CD1c-positive myeloid dendritic cell (primary cell): ENCODE measurements around the gene CAMTA1.

Experiments used
- DNase-seq: peaks from one replicate; pipeline ENCODE4 v3.0.0-alpha.2; 2016; ENCODE audit errors: extremely low spot score

CAMTA1 gene

DNA sequence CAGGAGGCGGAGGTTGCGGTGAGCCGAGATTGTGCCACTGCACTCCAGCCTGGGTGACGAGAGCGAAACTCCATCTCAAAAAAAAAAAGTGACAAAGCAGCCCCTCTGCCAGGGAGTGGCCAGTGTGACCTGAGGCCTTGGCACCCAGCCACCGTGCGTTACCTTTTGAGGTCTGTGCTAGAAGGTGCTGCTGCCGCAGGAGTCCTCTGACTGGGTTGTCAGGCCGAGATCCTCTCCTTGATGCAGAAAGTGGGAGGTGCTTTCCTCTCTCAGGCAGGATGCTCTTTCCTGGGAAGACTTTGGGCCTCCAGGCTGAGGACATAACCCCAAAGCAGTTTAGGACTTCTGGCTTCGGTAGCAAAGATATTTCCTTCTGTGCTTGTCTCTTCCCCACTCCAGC lies 705.3 kb downstream of the CAMTA1 start:
- no peak for DNase-seq

DNA sequence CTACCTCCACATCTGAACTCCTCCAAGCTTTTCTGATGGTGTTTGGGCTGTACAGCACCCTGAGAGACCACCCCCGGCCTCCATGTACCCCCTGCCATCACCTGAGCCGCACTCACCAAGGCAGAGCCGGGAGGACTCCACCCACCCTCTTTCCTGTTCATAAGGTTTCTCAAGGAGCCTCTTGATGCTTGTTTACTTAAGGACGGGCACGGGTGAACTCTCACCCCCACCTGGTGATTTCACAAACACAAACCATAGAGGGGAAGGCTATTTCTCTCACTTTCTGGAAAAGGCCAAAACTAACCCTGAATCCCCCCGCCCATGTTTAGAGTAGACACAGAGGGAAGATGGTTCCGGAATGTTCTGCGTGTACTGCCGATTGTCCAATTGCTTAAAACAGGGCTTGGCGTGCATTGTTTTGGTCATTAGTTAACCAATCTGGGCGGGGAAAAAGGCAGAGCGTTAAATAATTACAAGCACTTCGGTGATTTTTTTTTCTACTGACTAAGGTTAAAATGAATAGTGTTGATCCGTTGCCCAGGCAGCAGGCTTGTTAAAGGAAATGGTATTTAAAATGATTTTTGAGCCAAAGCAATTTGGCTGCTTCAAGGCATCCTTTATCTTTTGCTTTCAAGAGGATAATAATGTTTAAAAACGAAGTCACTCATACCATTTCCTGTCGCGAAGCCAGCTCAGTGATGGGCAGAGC lies 706.0 kb downstream of the CAMTA1 start:
- no peak for DNase-seq

DNA sequence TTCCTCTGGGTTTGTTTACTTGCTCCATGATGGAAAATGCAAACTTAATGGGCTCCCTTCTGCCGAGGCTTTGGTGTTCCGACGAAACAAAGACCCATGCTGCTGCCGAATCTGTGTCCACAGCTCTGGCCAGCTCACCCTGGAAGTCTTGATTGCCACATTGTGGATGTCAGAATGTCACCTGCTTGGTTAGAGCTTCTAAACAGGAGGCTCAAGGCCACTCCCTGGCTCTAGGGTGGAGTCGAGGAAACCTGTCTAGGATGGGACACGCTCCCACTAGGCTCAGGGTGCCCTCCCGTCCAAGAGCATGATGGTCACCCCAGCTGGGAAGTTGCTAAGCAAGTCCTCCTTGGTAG lies 706.5 kb downstream of the CAMTA1 start:
- DNase-seq = no peak

GRCh38 chr1:7493711-7494454 lies 708.6 kb downstream of the CAMTA1 start:
- DNase-seq = no peak

DNA sequence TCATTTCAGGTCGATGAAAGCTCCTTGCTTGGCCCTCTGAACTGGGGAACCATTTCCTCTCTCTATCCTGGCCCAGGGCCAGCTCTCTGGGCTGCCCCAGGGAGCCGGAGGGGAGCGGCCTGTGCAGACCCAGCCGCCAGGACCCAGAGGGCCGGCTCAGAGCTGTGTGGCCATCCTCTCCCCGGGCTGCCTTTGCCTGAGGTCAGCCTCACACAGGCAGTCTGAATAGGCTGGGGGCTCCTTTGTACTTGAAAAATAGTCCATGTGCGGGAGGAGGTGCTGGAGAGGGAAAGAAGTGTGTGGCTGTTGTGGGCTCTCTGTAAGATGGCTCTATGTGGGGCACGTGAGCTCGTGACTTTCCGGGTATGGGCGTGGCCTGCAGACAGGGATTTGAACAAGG lies 710.7 kb downstream of the CAMTA1 start:
- DNase-seq = no peak

DNA sequence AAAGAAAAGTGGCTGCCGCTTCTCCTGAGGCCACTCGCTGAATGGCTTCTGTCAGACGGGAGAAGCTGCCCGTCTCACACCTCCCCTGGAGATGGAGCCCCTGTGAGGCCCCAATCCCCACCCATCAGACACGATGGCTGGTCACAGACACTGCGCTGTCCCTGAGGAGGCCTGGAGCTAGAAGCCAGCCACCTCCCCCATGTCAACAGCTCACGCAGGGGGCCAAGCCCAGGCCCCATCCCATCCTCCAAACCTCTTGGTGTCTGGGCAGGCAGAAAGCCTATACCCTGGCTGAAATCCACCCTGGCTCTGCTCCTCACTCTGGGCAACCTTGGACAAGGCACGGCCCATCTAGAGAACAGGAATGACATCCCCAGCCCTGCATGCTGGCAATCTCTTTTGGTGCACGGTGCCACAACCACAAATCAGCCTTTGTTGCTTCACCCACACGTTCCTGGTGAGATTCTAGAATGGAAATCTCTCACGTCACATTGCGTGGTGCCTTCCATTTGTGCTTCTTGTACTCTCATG lies 711.9 kb downstream of the CAMTA1 start:
- no peak for DNase-seq

DNA sequence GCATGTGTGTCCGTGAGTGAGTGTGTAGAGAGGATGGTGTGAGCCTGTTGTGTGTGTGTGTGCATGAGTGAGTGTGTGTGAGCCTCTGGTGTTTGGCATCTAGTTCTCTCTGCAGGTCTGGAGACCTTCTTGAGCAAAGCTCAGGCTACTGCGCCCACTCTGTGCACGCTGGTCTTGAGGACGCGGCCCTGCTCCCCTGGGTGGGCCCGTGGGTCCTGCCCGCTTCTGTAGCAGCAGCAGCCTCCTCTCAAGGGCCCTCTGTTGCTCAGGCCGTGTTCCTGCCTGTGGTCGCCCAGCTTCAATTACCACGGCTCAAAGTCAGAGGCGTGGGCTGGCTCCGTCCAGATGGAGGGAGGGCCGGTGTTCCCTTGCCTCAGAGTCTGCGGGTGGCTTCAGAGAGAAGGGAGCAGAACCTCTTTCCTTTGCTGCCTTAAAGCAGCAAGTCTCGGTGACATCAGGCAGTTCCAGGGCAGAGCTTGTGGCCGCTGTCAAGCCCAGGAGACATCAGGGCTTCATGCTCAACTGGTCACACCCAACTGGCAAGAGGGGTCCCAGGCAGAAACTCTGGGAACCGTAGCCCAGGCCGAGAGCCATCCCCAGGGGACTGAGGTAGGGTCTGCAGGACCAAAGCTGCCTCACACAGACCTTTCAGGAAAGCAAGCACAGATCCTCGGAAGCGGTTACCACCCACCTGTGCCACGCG lies 715.3 kb downstream of the CAMTA1 start:
- DNase-seq = no peak

DNA sequence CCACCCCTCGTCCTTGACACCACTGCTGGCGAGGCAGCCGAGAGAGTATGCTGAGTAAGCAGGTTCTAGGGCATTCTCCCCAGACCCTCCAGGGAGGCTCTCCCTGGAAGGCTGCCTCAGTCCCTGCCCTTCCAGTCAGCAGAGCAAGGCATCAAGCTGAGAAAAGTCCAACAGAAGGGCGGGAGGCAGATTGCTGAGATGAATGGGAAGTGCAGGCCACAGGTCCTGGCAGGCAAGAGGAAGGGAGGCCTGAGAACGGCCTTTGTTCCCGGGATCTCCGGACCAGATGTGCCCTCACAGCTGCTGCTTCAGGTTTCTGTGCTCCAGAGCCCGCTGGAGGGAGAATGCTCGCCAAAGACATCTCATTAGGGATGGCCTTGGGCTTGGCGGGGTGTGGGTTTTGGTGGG lies 715.8 kb downstream of the CAMTA1 start:
- no peak for DNase-seq

DNA sequence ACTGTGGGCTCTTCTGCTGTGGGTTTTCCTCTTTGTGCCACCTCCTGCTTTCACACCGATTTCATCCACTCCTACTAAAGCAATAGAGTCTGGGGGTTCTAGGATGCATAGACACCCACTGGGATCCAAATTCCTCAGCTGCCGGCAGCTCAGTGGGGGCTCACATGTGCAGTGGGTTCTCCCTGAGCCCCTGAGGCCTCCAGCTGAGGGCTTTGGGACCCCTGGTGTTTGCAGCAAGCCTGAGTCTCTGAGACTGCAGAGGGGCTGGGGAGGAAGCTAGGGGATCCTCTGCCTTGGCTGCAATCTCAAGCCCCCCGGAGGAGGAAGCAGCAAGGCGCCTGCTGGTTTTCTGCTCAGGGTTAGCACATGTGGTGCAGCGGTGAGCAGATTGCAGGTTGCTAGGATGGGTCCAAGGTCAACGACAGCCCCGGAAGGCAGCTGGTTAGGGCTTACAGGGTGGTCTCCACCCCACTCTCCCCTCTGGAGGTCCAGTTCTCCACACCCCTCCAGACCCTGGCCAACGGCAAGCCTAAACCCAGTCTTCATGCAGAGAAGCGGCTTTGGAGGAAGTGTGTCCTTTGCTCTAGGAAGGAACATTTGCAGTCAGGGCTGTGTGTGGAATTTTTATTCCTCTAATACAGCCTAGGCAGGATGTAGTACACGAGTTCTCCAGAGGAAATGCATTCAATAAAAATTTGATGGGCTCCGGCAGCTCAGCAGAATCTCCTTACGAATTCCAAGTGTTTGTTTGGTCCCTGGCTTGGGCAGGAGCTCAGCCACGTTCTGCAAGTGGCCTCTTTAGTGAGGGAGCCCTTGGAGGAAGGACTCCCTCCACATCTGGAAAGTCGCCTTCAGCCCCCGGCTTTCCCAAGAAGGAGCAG lies 716.7 kb downstream of the CAMTA1 start:
- no peak for DNase-seq

- DNase-seq = no peak
Measured at GRCh38 chr1:7503691-7504437, 718.6 kb downstream of the CAMTA1 start.

DNA sequence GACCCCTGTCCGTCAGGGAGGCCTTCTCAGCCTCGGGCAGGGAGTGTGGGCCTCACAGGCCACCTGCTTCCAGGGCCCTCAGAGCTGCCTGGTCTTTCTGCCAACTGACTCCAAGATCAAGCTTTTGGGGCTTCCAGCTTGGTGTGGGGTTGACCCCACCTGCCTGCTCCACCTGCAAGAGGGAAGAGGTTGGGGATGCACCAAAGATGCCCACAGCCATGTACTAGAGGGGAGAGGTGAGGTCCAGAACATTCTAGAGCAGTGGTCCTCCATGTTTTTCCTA lies 719.1 kb downstream of the CAMTA1 start:
- DNase-seq = no peak

- DNase-seq = no peak
Measured at GRCh38 chr1:7505094-7505770, 720.0 kb downstream of the CAMTA1 start.

DNA sequence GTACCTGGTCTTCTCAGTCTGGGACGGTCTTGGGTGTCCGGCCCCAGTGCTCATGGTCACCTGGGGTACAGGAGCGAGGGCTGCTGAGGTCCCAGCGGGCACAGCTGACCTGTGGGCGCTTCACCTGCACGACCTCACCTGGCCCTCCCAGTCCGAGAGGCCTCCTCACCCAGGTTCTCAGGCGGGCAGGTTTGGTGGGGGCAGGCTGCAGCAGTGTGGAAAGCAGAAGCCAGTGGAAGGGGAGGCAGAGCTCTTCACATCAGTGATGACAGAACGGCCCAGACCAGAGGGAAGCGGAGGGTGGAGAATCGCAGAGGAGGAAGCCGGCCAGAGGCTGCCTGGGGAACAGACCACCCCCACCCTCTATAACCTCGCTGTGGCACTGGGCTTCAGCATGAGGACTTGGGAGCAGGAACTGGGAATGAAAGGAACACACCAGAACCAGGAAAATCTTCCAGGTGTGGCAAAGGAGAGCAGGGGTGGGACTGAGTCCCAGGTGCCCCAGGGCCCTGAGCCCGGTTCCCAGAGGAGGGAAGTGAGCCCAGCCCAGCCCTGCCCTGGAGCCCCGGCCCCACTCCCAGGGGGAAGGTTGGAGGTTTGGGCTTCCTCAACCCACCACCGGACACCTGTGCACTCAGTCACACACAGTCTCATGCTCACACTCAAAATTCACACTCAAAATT lies 720.7 kb downstream of the CAMTA1 start:
- no peak for DNase-seq

- DNase-seq = no peak
Measured at GRCh38 chr1:7506454-7507284, 721.4 kb downstream of the CAMTA1 start.

DNA sequence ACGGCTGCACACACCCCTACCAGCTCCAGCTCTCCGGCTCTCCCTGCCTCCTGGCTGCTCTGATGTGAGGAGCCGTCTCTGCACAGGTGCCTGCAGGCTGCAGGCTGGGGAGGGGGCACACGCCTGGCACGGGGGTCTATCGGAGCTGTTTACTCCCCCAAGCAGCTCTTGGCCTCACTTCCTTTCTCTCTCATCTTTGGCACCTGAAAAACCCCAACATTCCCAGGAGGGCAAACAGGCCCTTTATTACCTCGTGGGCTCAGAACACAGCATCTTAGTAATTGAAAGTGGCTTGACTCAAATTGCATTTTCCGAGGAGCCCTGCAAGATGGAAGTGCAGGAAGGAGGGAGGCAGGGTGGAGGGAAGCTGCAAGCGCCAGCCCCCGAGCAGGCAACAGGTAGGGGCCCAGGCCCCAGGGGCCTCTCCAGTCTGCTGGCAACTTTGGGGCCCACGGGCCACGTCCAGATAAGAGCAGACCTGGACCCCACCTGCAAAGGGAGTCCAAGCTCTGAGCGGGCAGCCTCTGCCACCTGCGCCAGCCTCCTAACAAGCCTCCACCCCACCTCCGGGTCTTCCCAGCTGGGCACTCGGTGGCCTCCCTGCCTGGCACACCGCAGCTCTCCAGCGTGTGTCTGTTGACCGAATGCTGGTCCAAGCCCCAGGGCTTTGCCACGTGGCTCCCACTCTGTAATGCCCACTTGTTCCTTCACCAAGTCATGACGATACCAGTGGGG lies 722.2 kb downstream of the CAMTA1 start:
- no peak for DNase-seq

DNA sequence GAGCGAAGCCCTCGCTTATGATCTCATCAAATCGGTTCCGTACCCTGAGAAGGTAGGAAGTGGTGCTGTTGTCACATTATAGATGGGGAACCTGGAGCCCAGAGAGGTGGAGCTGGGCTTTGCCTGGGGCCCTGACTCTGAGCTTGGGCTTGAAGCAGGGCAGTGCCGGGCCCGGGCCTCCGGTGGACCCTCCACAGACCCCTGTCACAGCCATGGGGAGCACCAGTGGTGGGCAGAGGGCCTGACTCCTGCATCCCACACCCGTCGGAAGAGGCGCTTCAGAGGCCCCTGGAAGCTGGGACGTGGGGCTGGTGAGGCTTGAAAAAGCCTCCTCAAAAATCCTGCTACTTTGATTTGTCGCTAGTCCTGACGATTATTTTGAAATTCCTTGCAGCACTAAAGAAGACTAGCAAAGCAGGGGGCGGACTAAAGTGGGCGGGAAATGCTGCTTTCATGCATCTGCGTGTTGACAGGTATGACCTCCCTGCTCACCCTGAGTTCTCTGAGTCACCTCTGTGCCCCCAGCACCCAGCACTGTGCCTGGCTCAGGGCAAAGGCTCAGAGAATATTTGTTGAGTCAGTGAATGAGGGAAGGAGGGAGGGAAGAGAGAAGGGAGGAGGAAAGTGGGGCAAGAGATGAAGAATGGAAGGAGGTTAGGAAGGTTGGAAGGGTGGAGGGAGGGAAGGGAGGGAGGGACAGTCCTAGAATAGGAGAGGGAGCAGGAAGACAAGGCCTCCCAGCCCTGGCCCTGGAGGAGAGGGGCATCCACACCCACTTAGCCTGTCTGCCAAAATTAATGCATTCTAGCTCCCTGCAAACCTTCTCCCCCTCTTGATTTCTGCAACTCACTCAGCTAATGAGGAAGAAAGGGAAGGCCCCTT lies 723.0 kb downstream of the CAMTA1 start:
- DNase-seq = no peak

DNA sequence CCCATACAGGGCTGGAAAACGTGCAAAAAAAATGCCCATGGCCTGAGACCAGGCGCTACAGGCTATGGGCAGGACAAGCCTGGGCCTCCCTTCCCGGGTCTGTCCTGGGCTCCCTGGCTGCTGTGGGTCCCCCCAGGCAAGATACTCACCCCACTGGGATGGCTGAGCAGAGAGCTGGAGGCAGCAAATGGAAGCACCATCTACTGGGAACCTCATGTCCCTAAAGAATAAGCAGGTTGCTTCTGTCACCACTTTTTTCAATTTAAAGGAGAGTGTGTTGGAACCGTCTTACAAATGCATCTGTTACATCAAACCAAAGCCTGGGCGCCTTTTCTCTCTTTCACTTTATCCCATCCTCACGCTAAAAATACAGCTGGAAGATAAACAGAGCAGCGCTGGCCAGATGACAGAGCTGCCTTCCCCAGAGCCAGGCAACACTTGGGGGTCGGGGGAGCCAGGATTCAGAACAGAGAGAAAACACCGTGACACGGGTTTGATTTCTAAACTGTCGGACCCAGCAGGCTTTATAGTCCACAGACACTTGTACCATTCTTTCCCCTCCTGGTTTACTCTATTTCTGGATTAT lies 723.8 kb downstream of the CAMTA1 start:
- no peak for DNase-seq
